Measurements from ENCODE around the gene RBBP7. TPM values are rescaled to one million over a fixed set of nuclear protein-coding genes. Genes with fewer than 3 reads are reported as not detected.

The RBBP7 gene
- total RNA-seq, 2 donors from 2014 or later = 71.2 to 92.4 TPM

DNA sequence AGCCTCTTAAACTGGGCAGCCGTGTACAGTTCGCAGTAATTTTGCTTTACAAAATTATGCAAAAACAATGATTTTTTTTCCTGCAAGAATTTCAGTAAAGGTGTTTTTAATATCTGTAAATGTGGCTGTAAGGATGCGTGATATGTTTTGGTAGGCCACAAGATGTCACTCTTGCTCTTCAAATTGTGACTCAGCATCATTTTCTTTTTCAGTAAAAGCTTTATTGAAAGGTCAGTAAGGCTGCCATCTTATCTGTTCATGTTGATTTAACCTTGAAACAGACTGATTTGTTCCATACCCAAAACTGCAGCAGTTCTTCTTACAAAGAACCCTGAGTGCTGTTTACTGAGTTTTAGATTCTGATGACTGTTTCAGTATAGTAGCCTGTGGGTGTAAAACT lies 44.0 kb downstream of the RBBP7 start:
- ATAC-seq (ENCODE audit: insufficient number of reproducible peaks, low FRiP score, low read depth) (no peak), DNase-seq (ENCODE audit: low spot score) (no peak)
- TF ChIP-seq CTCF (IDR thresholded peaks at IDR 0.05) = peak; percentile 34
- Histone ChIP-seq H3K4me3 (no peak overlapping the region), H3K36me3 (peaks cover 7% of the 10 kb centered on the region), H3K27ac (peak overlapping the region in 1 of 2 donors; percentile 70), H3K4me1 (ENCODE audit: control insufficient read depth in 1 of 2, low read depth in 2 of 2) (peaks cover 0 to 17% of the 10 kb centered on the region in 2 donors), H3K9me3 (no peaks in the 10 kb centered on the region), H3K27me3 (replicated peaks; ENCODE audit: insufficient read depth) (no peaks in the 10 kb centered on the region)

GRCh38 chrX:16825264-16826035 lies 44.7 kb downstream of the RBBP7 start:
- no peak for ATAC-seq (ENCODE audit: insufficient number of reproducible peaks, low FRiP score, low read depth)
- TF ChIP-seq CTCF (IDR thresholded peaks at IDR 0.05) = no peak

GRCh38 chrX:16822723-16823122 lies 47.4 kb downstream of the RBBP7 start:
- DNase-seq (ENCODE audit: low spot score) (no peak), ATAC-seq (ENCODE audit: insufficient number of reproducible peaks, low FRiP score, low read depth) (no peak)
- Histone ChIP-seq H3K4me3 (no peak overlapping the region), H3K4me1 (ENCODE audit: control insufficient read depth in 1 of 2, low read depth in 2 of 2) (peaks cover 0 to 11% of the 10 kb centered on the region in 2 donors), H3K9me3 (no peaks in the 10 kb centered on the region), H3K27me3 (replicated peaks; ENCODE audit: insufficient read depth) (no peaks in the 10 kb centered on the region), H3K27ac (no peak overlapping the region), H3K36me3 (peaks cover 4% of the 10 kb centered on the region)
- no peak for TF ChIP-seq CTCF (IDR thresholded peaks at IDR 0.05)

More at GRCh38 chrX:16825264-16826035, 44.7 kb downstream of the RBBP7 start:
- H3K4me3 ChIP-seq = no peak overlapping the region
- peaks cover 7% of the 10 kb centered on the region for H3K36me3 ChIP-seq
- H3K27ac ChIP-seq = no peak overlapping the region
- H3K27me3 ChIP-seq (replicated peaks; ENCODE audit: insufficient read depth) = no peaks in the 10 kb centered on the region
- no peak for DNase-seq (ENCODE audit: low spot score)
- H3K9me3 ChIP-seq = no peaks in the 10 kb centered on the region
- H3K4me1 ChIP-seq (ENCODE audit: control insufficient read depth in 1 of 2, low read depth in 2 of 2) = peaks cover 0 to 17% of the 10 kb centered on the region in 2 donors

- Histone ChIP-seq H3K4me3 (no peak overlapping the region), H3K27ac (no peak overlapping the region), H3K9me3 (no peaks in the 10 kb centered on the region), H3K36me3 (peaks cover 4% of the 10 kb centered on the region), H3K27me3 (replicated peaks; ENCODE audit: insufficient read depth) (no peaks in the 10 kb centered on the region), H3K4me1 (ENCODE audit: control insufficient read depth in 1 of 2, low read depth in 2 of 2) (no peaks in the 10 kb centered on the region)
- DNase-seq (ENCODE audit: low spot score) = no peak
- no peak for TF ChIP-seq CTCF (IDR thresholded peaks at IDR 0.05)
- ATAC-seq (ENCODE audit: insufficient number of reproducible peaks, low FRiP score, low read depth) = no peak
Measured at GRCh38 chrX:16819634-16820033, 50.5 kb downstream of the RBBP7 start.

- TF ChIP-seq CTCF (IDR thresholded peaks at IDR 0.05) = no peak
- H3K4me3 ChIP-seq = no peak overlapping the region
- DNase-seq (ENCODE audit: low spot score) (no peak), ATAC-seq (ENCODE audit: insufficient number of reproducible peaks, low FRiP score, low read depth) (no peak)
- no peaks in the 10 kb centered on the region for H3K27me3 ChIP-seq (replicated peaks; ENCODE audit: insufficient read depth)
- no peaks in the 10 kb centered on the region for H3K4me1 ChIP-seq (ENCODE audit: control insufficient read depth in 1 of 2, low read depth in 2 of 2)
- H3K9me3 ChIP-seq = no peaks in the 10 kb centered on the region
- H3K36me3 ChIP-seq = no peaks in the 10 kb centered on the region
- H3K27ac ChIP-seq = no peak overlapping the region
Measured at GRCh38 chrX:16814597-16814996, 55.6 kb downstream of the RBBP7 start.
